ENCODE measurements around the gene LPCAT2.

The LPCAT2 gene

GRCh38 chr16:55503726-55504550 is 4.9 kb upstream of the LPCAT2 start:
- DNase-seq: no peak

DNA sequence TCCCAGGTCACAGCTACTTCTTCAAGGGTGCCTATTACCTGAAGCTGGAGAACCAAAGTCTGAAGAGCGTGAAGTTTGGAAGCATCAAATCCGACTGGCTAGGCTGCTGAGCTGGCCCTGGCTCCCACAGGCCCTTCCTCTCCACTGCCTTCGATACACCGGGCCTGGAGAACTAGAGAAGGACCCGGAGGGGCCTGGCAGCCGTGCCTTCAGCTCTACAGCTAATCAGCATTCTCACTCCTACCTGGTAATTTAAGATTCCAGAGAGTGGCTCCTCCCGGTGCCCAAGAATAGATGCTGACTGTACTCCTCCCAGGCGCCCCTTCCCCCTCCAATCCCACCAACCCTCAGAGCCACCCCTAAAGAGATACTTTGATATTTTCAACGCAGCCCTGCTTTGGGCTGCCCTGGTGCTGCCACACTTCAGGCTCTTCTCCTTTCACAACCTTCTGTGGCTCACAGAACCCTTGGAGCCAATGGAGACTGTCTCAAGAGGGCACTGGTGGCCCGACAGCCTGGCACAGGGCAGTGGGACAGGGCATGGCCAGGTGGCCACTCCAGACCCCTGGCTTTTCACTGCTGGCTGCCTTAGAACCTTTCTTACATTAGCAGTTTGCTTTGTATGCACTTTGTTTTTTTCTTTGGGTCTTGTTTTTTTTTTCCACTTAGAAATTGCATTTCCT is 3.4 kb upstream of the LPCAT2 start:
- DNase-seq: no peak

- no peak for DNase-seq
Observed at GRCh38 chr16:55506083-55506482, 2.8 kb upstream of the LPCAT2 start.

GRCh38 chr16:55506708-55507107 is 2.2 kb upstream of the LPCAT2 start:
- no peak for DNase-seq

- no peak for DNase-seq
Observed at GRCh38 chr16:55508271-55508921, 476 bp upstream of the LPCAT2 start.

DNA sequence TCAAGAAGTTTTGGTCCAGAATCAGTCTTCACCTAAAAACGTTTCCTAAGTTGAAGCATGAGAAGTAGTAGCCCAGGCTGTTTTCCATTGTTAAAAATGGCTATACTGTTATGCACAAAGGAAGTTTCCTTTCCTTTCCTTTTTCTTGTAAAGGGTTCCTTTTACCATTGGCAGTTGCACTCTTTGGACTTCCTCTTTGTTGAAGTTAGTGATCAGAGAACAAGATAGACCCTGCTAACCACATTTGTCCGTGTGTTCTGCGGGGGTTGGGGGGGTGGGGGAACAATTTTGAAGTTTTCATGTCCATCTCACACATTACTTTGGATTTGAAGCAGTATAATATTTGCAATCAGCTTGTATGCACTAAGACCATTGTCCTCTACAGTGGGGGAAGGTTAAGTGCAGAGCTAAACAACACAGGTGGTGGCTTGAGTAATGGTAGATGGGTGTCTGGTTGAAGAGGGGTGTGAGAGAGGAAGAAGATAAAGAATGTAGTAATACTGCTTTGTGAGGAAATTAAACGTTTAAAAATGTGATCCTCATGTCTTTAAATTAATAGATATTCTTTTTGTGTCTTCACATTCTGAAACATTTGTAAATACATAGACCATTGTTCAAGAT is 1.4 kb downstream of the LPCAT2 start:
- no peak for DNase-seq

DNA sequence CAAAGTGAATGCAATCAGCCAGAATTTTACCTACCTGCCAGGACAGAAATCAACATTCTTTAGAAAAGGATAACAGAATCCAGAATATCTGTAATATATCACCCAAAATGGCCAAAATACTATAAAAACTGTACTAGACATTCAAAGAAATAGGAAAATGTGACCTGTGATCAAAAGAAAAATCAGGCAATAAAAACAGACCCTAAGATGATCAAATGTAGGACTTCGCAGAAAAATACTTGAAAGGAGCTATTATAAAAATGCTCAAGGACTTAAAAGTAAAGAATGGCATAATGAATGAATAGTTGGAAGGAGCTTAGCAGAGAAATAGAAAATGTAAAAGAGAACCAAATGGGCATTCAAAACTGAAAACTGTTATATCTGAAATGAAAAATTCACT is 4.1 kb downstream of the LPCAT2 start:
- no peak for DNase-seq

DNA sequence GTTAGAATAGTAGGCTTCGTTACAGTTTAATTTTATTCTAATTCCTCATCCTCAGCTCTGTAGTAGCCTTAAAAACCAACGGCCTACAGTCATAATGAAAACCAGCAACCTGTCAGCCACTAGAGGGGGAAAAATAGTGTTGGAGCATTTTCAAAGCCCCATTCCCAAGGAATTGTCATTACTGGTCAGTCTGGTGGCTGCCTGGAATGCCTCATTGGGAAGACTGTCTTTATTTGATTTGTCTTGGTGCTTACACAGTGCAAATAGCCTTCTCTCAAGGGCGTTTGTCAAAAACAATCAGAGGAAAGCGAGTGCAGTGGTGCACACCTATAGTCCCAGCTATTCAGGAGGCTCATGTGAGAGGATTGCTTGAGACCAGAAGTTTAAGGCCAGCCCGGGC is 4.7 kb downstream of the LPCAT2 start:
- DNase-seq: no peak

GRCh38 chr16:55515111-55515510 is 6.2 kb downstream of the LPCAT2 start:
- no peak for DNase-seq

DNA sequence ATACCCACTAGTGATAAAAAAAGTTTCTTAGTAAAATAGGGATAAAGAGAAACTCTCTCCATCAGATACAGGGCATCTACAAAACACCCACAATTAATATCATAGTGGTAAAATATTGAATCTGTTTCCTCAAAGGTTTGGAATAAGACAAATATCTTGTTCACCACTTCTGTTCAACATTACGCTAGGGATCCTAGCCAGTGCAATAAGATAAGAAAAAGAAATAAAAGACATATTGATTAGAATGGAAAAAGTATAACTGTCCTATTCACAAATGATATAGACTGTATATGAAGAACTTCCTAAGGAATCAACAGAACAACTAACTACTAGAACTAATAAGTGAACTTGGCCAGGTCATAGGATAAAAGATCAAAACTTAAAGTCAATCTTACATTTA is 12.9 kb downstream of the LPCAT2 start:
- no peak for DNase-seq

DNA sequence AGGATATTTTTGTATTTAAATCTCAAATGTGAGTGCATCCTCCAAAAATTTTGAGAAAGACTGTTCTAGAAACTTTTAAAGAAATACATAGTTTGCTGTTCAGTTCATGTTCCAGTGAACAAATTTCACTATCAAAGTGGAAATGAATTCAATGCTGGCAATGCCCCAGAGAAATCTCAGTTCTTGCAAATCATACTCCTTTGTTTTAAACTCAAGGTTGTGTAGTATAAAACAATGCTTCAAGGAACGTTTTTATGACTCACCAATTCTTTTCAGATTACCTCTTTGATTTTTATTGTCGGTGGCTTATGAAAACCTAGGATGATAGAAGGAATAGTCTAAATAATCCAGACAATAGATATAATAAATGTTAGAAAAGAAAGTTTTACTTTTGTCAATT is 17.6 kb downstream of the LPCAT2 start:
- no peak for DNase-seq

- DNase-seq: no peak
Observed at GRCh38 chr16:55527885-55528284, 19.0 kb downstream of the LPCAT2 start.

DNA sequence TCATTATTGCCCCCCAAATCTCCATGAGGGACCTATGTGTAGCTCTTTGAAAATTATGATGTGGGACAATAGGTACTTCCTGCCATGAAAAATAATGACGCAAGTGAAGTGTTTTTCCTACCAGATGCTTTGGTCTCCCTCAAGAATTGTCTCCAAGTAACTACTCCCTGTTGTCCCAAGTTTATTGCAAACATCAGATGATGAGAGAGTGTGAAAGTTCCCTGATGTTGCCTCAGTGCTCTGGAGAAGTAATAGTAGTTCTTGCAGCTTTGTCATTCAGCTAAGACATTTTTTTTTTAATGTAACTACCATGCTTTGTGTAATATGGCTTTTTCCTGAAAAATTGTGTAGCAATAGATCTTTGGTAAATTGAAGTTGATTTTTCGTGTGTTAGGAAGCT is 20.1 kb downstream of the LPCAT2 start:
- DNase-seq: no peak

DNA sequence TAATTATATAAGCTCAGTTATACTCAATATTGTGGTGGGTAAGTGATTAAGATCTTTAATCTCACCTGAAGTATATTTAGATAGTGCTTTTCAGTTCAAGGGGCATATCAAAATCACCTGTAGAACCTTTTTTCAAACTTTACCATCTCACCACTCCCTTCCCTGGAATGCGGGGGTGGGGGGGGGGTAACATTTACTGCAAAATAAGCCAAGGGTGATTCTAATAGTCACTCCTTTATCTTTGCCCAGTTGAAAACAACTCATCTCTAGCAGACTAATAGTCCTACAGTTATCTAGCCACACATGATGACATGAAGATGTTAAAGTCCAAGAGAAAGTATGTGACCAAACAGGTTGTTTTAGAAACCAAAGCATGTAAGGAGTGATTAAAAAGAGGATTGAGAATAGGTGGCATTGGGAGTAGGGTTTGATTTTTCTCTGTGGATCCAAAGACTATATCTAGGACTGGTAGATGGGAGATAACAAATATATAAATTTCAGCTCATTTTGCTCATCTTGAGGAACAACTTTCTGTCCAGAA is 21.5 kb downstream of the LPCAT2 start:
- no peak for DNase-seq

- no peak for DNase-seq
Observed at GRCh38 chr16:55532227-55532626, 23.4 kb downstream of the LPCAT2 start.

DNA sequence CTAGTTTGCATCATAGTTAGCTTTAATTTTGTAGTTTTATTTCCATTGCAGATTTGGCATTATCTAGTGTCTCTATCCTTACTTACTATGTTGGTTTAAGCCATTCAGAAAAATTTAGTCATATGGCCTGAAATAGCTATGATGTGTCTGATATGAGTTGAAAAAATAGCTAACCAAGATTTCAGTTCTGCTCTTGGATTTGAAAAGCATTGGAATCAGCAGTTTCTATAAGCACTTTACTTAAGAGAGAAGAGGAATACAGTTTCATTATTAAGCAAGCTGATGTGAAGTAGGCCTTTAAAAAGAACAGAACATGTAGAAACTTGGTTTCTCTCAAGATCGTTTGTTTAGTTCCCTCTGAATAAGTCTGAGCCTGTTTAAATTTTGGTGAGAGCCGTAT is 25.9 kb downstream of the LPCAT2 start:
- no peak for DNase-seq

DNA sequence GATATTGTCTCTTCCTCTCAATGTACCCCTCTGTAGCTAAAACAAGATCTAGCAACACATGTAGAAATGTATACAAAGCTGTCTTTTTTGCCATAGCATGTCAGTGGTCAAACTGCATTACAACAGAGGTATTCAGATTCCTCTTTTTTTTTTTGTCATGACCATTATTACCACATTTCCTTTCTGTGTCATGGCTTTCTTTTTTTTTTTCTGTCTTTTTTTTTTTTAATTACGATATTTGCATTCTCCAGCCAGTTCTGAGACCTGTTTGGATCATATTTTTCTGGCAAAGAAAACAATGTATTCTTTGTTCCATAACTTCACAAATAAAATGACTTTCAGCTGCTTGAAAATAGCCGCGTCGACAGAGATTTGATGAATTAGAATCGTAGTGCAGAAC is 30.2 kb downstream of the LPCAT2 start:
- DNase-seq: no peak

DNA sequence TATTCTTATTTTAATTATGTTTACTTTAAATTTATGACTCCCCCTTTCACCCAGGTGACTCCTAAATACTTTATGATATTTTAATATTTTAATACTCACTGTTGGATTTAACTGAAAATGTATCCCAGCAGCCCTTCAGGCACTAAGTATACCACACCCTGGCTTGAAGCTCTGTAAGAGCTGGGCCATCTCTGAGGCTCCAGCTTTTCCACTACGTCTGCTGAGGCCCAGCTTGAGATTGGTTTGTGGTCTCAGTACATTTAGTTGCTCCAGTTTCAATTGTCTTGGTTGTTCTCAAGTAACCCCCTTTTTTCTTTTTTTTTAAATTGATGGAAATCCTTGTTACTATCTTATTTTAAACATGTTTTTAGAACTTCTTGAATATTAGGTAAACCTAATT is 30.6 kb downstream of the LPCAT2 start:
- DNase-seq: no peak

DNA sequence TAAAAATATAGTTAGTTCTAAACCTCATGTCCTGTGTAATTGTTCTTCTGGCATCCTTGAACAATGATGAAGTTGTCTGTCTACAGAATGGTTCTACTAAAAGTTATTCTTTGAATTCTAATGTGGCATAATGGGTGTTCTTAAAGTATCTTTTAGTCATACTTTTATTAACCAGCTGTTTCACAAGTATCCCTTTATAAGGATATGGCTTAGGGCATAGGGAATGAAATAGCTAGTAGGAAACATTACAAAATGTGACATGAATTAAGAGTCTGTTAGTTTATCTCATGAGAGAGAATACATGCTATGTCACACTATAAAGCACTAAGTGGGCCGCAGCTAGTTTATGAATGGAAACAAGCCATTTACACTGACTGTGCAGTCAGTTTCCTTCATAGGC is 31.3 kb downstream of the LPCAT2 start:
- no peak for DNase-seq

DNA sequence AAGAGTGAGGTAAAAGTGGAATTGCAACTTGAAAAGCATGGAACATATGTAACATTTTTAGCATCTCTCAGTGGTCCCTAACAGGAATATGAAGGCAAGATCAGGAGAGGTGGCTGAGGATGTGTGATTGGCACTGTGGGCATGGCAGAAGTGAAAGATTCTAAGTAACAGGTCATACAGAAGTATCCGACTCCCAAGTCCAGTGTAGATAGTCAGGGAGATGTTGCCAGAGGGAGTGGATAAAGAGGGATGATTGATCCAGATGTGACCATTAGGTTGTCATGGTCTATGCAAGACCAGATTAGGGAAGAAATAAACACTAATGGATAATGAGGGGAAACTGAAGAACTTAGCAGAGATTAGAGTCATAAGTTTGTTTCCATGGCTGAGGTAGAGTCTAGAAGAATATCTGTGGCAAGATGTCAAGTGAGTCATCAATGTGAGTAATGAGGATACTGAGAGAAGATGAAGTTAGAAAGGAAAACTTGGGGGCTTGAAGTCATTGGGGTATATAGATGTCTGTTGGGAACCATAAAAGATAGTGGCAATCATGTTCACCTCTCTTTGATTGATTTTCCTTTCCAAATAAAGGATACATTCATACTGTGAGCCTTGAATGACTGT is 33.7 kb downstream of the LPCAT2 start:
- no peak for DNase-seq

DNA sequence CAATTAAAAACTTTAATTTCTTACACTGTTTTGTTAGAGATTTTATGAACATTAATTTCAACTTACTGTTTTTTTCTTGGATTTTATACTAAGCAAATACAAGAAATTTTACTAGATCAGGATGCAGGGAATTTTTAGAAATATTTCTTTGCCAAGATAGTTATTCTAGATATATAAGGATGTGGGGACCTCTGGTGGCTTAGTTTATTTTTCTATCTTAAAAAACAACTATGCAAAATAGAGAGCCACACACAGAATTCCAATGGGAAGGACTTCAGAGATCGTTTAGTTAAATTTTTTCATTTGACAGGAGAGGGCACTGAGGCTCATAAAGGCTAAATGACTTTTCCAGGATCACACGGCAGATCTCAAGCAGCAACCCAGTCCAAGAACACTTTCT is 34.6 kb downstream of the LPCAT2 start:
- DNase-seq: no peak

- DNase-seq: no peak
Observed at GRCh38 chr16:55552621-55553020, 43.7 kb downstream of the LPCAT2 start.

- no peak for DNase-seq
Observed at GRCh38 chr16:55555436-55555835, 46.6 kb downstream of the LPCAT2 start.

All from NCI-H2171 (cell line).